H7 (cell line): ENCODE measurements around the gene CCDC106. TPM values are rescaled to one million over a fixed set of nuclear protein-coding genes. Genes with fewer than 3 reads are reported as not detected.
A peak's percentile ranks its signal among the peaks of the same experiment; 100 is the strongest.

Experiments
- DNase-seq: peaks from one replicate; pipeline ENCODE4 v3.0.0; 2012
- H3K27me3 ChIP-seq: 2 replicates; pipeline ENCODE4 v1.6.0; 2011; ENCODE audit warnings: mild to moderate bottlenecking, low read length; ENCODE audit not compliant: control insufficient read depth, insufficient read depth
- H3K36me3 ChIP-seq: replicated peaks from 2 replicates; pipeline ENCODE4 v1.5.1; 2011; ENCODE audit warnings: low read length; ENCODE audit not compliant: control insufficient read depth, insufficient read depth
- H3K4me3 ChIP-seq: 2 replicates; pipeline ENCODE4 v1.5.1; 2011; ENCODE audit warnings: low read depth, mild to moderate bottlenecking, control low read depth, low read length, moderate library complexity; ENCODE audit not compliant: insufficient read depth
- total RNA-seq: library from RNA; depleted of rRNA; stranded (reverse); fragments of >200 nt; shearing (Covaris generic); gene quantifications from 2 replicates; pipeline ENCODE4 v1.2.3, GENCODE V29; 2014

Gene CCDC106
- total RNA-seq, 1 experiment from 2014 or later: 13.2 TPM

GRCh38 chr19:55621205-55621672, 26.8 kb upstream of the CCDC106 start:
- Histone ChIP-seq H3K4me3 (no peak overlapping the region), H3K36me3 (peaks cover 3% of the 10 kb centered on the region), H3K27me3 (no peaks in the 10 kb centered on the region)
- no peak for DNase-seq

- no peak overlapping the region for H3K4me3 ChIP-seq
- H3K36me3 ChIP-seq: peaks cover 3% of the 10 kb centered on the region
- no peaks in the 10 kb centered on the region for H3K27me3 ChIP-seq
- DNase-seq: peak; percentile 55
Measured at GRCh38 chr19:55621673-55622231, 26.3 kb upstream of the CCDC106 start.

GRCh38 chr19:55622242-55622969, 25.6 kb upstream of the CCDC106 start:
- DNase-seq: peak; percentile 54

GRCh38 chr19:55623130-55623529, 24.9 kb upstream of the CCDC106 start:
- DNase-seq: no peak
- H3K27me3 ChIP-seq: no peaks in the 10 kb centered on the region
- no peak overlapping the region for H3K4me3 ChIP-seq
- peaks cover 3% of the 10 kb centered on the region for H3K36me3 ChIP-seq

More at GRCh38 chr19:55622242-55622969, 25.6 kb upstream of the CCDC106 start:
- Histone ChIP-seq H3K36me3 (peaks cover 3% of the 10 kb centered on the region), H3K4me3 (no peak overlapping the region), H3K27me3 (no peaks in the 10 kb centered on the region)

GRCh38 chr19:55623561-55623960, 24.5 kb upstream of the CCDC106 start:
- no peak for DNase-seq
- H3K4me3 ChIP-seq: 0 out of 2 replicates have a peak overlapping the region, but pooled peaks have one; percentile 0
- H3K27me3 ChIP-seq: no peaks in the 10 kb centered on the region
- H3K36me3 ChIP-seq: peaks cover 3% of the 10 kb centered on the region

- DNase-seq: peak; percentile 99
- no peaks in the 10 kb centered on the region for H3K27me3 ChIP-seq
- peaks cover 3% of the 10 kb centered on the region for H3K36me3 ChIP-seq
- peak within 1 kb of the TSS; percentile 56 for H3K4me3 ChIP-seq
Measured at GRCh38 chr19:55624109-55625003, 23.7 kb upstream of the CCDC106 start, which contains the start of gene ZNF784. TSS of gene ZNF784 (minus strand) at chr19:55624566. CDS start at chr19:55624561, 5 bp downstream.

- DNase-seq: peak; percentile 11
- Histone ChIP-seq H3K4me3 (peak overlapping the region; percentile 40), H3K36me3 (peaks cover 3% of the 10 kb centered on the region), H3K27me3 (no peaks in the 10 kb centered on the region)
Measured at GRCh38 chr19:55625004-55625326, 23.0 kb upstream of the CCDC106 start.

GRCh38 chr19:55626350-55626749, 21.7 kb upstream of the CCDC106 start:
- no peaks in the 10 kb centered on the region for H3K27me3 ChIP-seq
- no peak overlapping the region for H3K4me3 ChIP-seq
- H3K36me3 ChIP-seq: no peaks in the 10 kb centered on the region; the same call in 1 of the 2 replicates
- DNase-seq: no peak

GRCh38 chr19:55632463-55632834, 15.6 kb upstream of the CCDC106 start:
- no peaks in the 10 kb centered on the region; the same call in none of the 2 replicates for H3K36me3 ChIP-seq
- H3K27me3 ChIP-seq: no peaks in the 10 kb centered on the region
- peak; percentile 79 for DNase-seq
- H3K4me3 ChIP-seq: no peak overlapping the region

- H3K36me3 ChIP-seq: no peaks in the 10 kb centered on the region; the same call in none of the 2 replicates
- no peak overlapping the region for H3K4me3 ChIP-seq
- peak; percentile 16 for DNase-seq
- H3K27me3 ChIP-seq: no peaks in the 10 kb centered on the region
Measured at GRCh38 chr19:55633861-55634260, 14.2 kb upstream of the CCDC106 start.

- no peak for DNase-seq
- peak overlapping the region; percentile 92 for H3K4me3 ChIP-seq
- no peaks in the 10 kb centered on the region for H3K27me3 ChIP-seq
- H3K36me3 ChIP-seq: no peaks in the 10 kb centered on the region; the same call in none of the 2 replicates
Measured at GRCh38 chr19:55635334-55635717, 12.7 kb upstream of the CCDC106 start.

- no peaks in the 10 kb centered on the region for H3K27me3 ChIP-seq
- DNase-seq: peak; percentile 17
Measured at GRCh38 chr19:55635856-55636440, 12.1 kb upstream of the CCDC106 start.

GRCh38 chr19:55636723-55637122, 11.3 kb upstream of the CCDC106 start:
- Histone ChIP-seq H3K27me3 (no peaks in the 10 kb centered on the region), H3K36me3 (no peaks in the 10 kb centered on the region; the same call in none of the 2 replicates), H3K4me3 (no peak overlapping the region)
- no peak for DNase-seq

More at GRCh38 chr19:55635856-55636440, 12.1 kb upstream of the CCDC106 start:
- Histone ChIP-seq H3K36me3 (no peaks in the 10 kb centered on the region; the same call in none of the 2 replicates), H3K4me3 (peak overlapping the region; percentile 92)

- Histone ChIP-seq H3K27me3 (no peaks in the 10 kb centered on the region), H3K4me3 (no peak overlapping the region), H3K36me3 (no peaks in the 10 kb centered on the region; the same call in none of the 2 replicates)
- no peak for DNase-seq
Measured at GRCh38 chr19:55637534-55637933, 10.5 kb upstream of the CCDC106 start.
